Stimulated activated CD8-positive, alpha-beta memory T cell treated with anti-CD3 and anti-CD28 coated beads, Interleukin-7, amount 100 ng/mL, for 4 hours (primary cell): ENCODE results near the gene OR1F1.
"Not testable (repeated sequence)": the region's sequence is repeated elsewhere in the genome, so short reads cannot be mapped to it uniquely, and the experiment has no call there.

ENCODE experiments used
- DNase-seq, 2 donors: peaks; one replicate each; pipeline ENCODE4 v3.0.0-alpha.2; 2020; ENCODE audit warnings: low read depth in 2 of 2

The OR1F1 gene

DNA sequence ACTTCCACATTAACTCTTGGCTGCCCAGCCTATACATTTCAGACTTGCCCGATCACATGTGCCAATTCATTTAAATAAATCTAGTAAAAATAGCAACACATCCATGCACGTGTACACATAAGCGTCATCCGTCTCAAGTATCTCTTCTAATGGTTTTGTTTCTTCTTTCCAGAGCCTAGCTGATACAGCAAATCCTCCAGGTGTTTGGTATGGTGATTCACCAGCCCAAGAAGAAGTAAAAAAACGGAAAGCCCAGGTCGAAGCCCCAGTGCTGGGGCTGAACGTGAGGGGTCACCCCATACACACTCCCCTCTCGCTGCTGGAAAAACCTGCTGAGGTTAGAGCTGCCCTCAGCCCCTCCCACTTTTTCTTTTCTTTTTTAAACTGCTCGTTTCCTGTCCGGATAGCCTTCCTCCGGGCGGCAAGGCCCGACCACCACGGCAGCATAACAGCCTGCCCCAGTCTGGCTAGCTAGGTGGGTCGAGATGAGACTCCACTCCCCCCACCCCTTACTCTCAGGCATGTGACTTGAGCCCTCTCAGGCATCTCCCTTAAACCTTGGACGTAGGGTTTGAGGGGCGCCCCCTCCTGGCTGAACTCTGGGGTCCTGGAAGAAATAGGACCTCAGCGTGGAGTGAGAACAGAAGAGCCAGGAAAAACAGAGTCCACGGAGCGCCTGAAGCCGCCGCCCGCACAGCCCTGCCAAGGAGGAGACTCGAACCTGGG is 13.9 kb upstream of the OR1F1 start:
- DNase-seq: no peak

DNA sequence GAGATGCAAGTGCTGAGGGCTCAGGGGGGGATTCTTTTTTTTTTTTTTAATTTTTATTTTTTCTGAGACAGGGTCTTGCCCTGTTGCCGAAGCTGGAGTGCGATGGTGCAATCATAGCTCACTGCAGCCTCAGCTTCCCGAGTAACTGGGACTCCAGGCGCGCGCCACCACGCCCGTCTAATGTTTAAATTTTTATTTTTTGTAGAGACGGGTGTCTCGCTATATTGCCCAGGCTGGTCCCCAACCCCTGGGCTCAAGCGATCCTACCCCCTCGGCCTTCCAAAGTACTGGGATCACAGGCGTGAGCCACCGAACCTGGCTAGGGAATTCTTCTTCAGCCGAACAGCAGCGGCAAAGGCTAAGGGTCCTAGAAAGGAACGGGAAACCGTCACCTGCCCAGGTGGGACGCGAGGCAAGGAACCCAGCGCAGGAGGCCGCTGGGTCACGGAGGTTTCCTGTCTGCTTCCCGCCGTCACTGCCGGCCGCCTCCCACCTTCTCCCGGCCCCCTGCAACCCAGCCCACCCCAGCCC is 13.3 kb upstream of the OR1F1 start:
- DNase-seq: no peak

DNA sequence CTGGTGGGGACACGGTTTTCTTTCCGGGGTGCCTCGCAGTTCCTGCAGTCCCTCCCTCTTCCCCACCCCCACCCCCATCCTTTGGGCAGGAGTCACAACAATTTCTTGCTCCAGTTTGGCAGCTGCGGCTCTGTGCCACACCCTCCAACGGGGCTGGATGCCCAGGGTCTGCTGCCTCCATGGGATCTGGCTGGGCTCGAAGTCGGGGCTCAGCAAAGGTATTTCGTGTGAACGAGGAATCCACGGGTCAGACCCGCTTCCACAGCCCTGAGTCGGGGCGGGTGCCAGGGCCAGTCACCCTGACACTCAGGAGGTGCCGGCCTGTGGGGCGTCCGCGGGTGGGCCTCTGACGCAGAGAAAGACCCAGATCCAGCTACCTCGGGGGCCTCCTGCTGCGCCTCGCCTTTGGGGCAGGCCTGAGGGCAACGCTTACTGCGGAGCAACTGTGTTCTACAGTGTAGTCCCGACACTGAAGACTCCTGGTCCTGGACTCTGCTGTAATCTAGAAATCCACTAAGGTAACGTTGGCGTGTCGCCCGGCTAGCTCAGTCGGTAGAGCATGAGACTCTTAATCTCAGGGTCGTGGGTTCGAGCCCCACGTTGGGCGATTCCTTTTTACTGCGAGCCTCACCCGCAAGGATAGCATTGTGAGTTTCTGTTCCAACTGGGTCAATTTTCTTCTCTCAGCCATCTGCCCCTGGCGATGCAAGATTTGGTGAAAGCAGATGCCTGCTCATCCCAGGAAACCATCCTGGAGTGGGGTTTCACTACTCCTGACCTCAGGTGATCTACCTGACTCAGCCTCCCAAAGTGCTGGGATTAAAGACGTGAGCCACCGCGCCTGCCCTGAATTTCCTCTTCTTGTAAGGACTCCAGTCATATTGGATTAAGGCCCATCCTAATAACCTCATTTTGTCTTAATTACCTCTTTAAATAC is 12.6 kb upstream of the OR1F1 start:
- no peak for DNase-seq

DNA sequence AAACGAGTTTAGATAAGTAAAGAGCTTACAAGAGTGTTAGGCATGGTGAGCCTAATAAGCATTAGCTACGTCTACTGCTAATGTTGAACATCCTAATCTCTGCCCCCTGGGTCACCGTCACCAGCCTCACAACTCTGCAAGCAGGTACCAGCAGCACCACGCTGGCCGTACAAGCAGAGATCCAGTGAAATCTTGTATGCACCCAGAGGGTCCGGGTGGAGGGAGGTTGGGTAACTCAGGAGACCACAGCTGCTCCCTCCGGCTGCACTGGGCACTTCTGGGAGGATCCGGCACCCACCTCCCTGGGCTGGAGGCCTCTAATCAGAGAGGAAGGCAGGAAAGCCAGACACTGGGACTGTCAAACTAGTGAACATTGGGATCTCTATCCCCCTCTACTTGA is 8.4 kb upstream of the OR1F1 start:
- no peak for DNase-seq

DNA sequence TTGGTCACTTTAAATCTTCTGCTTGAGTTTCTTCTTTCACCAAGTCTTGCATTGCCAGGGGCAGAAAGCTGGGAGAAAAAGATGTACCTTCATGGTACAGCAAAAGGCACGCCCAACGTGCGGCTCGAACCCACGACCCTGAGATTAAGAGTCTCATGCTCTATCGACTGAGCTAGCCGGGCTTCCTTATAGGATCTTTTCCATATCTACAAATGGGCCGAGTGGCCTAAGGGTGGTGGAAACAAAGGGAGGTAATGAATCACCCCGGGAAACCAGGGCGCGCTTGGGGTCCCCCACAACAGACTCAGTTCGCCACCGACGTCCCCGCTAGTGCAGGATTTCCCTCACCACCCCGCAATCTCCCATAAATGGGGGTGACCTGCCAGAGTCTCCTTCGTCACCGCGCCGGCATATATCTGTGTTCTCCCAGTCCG is 7.5 kb upstream of the OR1F1 start:
- no peak for DNase-seq

DNA sequence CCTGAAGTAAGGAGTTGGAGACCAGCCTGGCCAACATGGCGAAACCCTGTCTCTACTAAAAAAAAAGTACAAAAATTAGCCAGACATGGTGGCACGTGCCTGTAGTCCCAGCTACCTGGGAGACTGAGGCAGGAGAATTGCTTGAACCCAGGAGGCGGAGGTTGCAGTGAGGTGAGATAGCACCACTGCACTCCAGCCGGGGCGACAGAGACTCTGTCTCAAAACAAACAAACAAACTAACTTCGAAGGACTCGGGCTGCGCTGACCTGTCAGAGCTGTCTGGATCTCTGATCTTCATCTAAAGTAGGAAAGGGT is 5.8 kb upstream of the OR1F1 start:
- not testable (repeated sequence) for DNase-seq

DNA sequence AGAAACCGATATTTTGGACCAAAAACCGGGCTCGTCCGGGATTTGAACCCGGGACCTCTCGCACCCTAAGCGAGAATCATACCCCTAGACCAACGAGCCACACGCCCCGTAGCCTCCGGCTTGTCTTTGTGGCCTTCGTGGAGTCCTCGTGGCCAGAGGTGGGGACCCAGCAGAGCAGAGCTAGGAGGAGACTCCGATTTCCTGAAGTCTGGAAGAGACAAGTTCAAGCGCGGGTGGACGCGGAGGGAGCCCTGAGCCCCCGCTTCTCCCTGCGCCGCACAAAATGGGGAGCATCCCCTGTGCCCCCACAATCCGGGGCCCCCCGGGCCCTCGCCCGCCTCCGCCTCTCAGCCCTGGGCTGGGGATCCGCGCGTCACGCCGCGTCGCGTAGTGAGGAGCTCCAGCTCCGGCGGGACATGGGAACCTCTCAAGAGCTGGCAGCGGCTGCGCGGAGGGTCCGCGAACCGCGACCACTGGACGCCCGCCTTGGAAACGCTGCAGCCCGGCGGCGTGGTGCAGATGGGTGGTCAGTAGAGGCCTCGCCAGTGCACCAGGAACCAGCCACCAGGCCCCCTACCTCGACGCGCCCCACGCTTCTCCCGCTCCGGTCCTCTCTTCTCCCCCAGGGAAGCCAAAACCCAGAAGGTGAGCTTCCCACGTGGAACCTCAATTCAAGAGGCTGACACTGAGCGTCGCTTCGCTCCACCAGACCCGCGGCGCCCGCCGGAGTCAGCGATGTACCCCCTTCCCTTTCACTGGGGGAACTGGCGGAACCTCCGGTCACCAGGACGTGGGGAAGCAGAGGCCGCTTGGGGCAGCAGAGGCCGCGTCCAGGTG is 5.2 kb upstream of the OR1F1 start:
- DNase-seq: no peak

DNA sequence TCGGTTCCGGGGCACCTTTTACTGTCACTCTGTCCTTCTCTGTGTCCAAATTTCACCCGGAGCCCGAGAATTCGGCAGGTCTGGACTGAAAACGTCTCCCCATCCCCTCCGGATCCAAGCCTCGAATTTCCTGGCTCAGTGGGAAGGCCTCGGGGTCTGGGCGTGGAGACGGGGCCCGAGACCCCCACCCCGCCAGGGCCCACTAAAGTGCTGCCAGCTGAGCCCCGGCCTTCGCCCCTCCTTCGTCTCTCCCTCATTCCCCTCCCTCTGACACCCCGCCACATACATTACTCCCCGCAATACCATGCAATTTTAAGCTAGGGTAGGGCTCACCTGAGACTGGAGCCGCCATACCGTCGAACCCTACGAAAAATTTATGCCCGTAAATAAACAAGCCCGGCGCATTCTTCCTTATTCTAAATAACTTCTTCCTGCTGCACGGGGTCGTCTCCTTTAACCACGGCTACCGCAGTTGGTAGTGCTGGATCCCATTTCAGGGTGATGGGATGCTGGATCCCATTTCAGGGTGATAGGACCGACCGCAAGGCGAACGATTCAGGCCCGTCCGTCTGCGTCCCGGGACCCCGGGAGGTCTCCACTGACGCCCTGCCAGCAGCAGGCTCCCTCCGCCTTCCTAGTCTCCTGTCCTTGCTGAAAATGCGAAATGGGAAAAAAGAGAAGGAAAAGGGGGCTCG is 4.4 kb upstream of the OR1F1 start:
- DNase-seq: no peak

DNA sequence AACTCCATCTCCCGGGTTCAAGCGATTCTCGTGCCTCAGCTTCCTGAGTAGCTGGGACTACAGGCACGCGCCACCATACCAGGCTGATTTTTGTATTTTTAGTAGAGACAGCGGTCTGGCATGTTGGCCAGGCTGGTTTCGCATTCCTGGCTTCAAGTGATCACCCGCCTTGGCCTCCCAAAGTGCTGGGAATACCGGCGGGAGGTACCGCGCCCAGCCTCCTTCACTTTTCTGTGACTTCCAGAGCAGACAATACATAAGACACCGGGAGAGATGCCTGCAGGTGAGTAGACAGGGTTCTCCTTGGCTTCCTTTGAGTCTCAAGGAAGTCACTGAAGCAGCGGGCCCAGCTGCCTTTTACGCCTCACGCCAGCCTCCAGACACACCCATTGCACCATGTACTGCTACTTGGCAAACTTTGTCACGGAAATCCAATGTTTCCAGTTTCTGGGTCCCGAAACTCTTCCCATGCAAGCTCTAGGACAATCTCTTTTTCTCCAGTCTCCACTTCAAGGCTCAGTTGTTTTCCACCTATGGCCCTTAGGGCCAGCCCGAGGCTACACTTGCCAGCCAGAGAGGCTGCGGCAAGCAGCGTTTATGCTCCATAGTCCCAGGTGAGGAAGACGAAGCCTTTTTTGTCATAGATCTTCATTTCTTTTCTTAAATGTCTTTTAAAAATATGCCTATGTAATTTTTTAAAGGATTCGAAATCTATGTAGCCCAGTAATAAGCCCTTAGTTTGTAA is 886 bp upstream of the OR1F1 start:
- no peak for DNase-seq

DNA sequence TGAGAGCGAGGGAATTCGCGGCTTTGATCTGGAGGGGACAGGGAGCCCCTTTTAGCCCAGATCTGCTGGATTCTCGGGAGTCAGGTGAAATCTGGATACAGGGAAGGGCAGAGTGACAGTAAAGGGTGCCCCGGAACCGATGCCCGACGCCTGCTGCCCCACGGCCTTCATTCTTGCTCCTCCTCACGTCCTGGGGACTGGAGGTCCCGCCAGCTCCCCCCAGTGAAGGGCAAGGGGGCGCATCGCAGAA is 596 bp downstream of the OR1F1 start:
- DNase-seq: no peak

DNA sequence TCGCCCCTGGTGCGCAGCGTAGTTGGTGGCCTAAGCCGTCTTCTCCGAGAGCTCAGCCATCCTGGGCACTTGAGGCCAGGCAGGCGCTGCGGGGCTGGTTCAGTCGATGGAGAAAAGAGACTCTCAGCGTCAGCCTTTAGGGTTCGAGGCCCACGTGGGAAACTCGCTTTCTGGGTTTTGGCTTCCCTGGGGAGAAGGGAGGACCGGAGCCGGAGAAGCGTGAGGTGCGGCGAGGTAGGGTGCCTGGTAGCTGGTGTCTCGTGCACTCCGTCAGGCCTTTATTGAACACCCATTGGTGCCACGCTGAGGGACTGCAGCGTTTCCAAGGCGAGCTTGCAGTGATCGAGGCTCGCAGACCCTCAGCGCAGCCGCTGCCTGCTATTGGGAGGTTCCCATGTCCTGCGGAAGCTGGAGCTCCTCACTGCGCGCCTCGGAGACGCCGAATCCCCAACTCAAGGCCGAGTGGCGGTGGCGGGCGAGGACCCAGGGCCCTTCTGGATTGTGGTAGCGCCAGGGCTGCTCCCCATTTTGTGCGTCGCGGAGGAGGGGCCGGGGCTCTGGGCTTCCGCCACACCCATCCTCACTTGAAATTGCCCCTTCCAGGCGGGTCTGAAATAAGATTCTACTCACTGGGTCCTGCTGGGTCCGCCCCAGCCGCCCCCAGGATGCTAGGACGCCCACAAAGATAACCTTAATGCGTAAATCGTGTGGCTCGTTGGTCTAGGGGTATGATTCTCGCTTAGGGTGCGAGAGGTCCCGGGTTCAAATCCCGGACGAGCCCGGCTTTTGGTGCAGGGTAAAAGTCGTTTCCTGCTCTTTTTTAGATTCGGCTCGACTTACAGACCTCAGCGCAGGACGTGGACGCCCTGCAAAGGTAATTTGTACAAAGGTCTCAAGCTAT is 1.2 kb downstream of the OR1F1 start:
- DNase-seq: no peak

DNA sequence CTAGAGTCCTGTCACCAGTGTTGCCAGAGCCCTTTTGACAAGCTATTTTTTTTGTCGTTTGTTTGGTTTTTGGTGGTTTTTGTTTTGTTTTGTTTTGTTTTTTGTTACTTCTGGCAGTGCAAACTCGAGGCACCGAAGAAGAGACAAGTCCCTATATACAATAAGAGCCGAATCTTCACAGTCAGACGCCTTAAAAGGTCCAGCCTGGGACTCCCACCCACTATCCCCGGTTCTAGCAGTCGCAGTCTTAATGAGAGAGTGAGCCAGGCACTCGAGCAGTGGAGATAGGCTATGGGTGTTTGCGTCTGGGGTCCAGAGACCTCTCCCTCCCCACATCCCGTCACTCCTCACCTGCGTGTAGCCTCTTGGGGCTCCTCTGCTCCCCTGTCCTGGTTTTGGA is 1.9 kb downstream of the OR1F1 start:
- no peak for DNase-seq

DNA sequence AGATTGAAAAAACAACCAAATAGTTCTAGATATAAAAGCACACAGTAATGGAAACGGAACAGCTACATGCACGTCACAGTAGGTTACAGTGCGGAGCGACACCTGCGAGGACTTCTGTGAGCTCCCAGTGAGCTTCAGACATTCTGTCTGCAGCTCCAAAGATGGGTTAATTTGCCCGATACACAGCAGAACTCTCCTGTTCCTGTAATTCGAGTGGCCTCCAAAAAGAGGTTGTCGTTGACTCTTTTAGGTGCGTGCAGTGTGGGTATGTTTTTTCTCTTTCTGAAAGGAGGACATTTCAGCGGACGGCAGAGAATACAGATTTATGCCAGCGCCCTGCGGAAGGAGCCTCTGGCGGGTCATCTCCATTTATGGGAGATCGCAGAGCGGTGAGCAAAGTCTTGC is 2.9 kb downstream of the OR1F1 start:
- DNase-seq: no peak

DNA sequence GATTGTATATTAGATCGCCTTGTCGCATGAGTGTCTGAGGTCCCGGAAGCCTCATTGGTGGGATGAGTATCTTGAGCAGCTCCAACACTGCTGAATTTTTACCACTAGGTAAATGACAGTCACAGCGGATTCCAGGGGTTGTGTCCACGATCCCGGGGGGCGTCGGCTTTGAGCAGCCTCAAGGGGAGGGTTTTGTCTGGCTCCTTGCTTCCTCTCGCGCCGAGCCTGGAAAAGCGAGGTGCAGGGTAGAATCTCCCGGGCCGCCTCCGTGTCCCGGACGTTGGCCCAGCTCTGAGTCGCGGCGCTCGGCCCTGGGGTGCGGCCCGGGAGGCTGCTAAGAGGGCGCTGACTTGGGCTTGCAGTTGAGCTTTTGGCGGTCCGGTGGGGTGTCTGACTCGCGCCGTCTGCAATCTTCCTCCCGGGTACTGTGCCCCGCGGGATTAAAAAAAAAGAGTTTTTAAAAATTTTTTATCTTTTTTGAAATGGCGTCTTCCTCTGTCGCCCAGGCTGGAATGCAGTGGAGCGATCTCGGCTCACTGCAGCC is 4.5 kb downstream of the OR1F1 start:
- no peak for DNase-seq

DNA sequence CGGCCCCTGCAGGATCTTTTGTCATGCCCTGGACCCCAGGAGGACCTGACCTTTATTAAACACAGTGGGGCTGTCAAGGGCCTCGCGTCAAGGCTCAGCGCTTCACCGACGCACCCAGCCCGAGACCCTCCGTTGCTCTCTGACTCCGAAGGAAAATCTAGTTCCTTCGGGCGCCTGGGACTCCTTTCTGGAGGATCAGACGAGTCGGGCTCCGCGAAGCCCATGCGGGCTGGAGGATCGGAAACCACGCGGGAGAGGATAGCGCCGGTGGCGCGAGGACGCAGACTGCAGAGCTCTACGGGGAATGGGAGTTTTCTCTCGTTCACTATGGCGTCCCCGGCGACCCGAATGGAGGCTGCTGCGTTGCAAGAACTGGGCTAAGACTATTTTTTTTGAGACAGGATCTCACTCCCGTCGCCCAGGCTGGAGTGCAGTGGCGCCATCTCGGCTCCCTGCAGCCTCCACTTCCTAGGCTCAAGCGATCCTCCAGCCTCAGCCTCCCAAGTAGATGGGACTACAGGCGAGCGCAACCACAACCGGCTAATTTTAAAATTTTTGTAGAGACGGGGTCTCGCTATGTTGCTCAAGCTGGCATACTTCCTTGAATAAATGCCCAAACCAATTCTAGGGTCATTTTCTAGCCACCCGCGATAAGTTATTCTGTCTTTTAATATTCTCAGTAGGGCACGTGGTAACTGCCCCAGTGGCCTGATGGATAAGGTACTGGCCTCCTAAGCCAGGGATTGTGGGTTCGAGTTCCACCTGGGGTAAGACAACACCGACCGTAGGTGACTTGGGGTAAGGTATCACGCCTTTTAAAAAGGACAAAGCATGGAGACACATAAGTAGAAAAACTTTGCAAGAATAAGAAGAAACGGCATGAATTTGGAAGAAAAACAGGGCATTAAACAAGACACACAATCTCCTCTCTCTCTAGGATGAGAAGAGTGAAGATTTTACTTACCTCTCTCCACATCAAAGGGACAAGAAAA is 5.5 kb downstream of the OR1F1 start:
- no peak for DNase-seq

DNA sequence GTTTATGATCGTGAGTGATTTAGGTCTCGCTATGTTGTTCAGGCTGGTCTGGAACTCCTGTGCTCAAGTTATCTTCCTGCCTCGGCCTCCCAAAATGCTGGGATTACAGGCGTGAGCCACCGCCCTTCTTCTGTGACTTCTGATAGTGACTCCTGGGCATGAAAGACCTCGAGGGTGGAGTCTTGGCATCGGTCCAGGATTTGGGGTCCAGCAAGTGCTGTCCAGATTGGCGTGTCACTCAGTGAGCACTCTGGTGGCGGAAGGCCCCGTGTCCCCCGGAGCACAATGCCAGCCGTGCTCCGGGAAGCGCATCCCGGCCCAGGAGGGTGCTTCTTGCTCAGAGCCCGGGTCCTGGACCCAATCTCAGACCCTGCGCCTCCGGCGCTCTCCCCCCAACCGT is 6.8 kb downstream of the OR1F1 start:
- no peak for DNase-seq

DNA sequence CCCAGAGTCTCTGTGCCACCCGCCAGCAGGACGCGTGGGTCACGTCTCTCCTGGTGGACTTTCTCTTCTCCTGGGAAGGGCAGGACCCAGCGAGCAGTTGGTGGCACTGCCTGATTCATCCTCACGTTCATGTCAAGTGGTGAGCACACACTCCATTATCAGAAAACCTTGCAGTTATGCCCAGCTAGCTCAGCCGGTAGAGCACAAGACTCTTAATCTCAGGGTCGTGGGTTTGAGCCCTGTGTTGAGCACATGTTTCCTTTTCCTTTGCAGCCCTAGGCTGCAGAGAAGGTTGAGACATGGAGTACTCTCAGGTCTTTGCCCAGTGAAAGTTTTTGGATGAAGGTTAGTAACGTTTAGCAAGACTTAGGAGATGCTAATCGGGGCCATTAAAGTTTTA is 8.0 kb downstream of the OR1F1 start:
- DNase-seq: no peak

DNA sequence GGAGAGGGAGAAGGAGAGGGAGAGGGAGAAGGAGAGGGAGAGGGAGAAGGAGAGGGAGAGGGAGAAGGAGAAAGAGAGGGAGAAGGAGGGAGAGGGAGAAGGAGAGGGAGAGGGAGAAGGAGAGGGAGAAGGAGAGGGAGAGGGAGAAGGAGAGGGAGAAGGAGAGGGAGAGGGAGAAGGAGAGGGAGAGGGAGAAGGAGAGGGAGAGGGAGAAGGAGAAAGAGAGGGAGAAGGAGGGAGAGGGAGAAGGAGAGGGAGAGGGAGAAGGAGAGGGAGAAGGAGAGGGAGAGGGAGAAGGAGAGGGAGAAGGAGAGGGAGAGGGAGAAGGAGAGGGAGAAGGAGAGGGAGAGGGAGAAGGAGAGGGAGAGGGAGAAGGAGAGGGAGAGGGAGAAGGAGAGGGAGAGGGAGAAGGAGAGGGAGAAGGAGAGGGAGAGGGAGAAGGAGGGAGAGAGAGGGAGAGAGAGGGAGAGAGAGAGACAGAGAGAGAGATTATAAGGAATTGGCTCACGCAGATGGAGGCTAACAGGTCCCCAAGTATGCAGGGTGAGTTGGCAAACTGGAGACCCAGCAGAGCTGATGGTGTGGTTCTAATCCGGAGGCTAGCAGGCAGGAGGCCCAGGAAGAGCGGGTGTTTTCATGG is 9.8 kb downstream of the OR1F1 start:
- DNase-seq: not testable (repeated sequence)
